HCT116 (cell line): ENCODE results near the gene IGSF10. TPM values are rescaled to one million over a fixed set of nuclear protein-coding genes. Genes with fewer than 3 reads are reported as not detected.
"Not testable (repeated sequence)": the region's sequence is repeated elsewhere in the genome, so short reads cannot be mapped to it uniquely, and the experiment has no call there.

ENCODE experiments used
- ATAC-seq: fragments of 200-7000 bp; cut with Tn5 transposase; 2 replicates; pipeline ENCODE4 v1.9.1; 2020; ENCODE audit warnings: mild to moderate bottlenecking, moderate library complexity
- Bru-seq: library from RNA; stranded (reverse); fragments of 400-500 nt; gene quantifications from one replicate; lab custom pipeline; 2021; lab: Mats Ljungman, UMichigan
- BruChase-seq, 2 experiments: library from RNA; stranded (reverse); fragments of 400-500 nt; gene quantifications; one replicate each; lab custom pipeline; 2021; lab: Mats Ljungman, UMichigan
- BruUV-seq: library from RNA; stranded (reverse); fragments of 400-500 nt; replicated peaks from 2 replicates; lab custom pipeline; 2021; lab: Mats Ljungman, UMichigan
- CTCF ChIA-PET: fragments of 300-600 bp; sonication (Branson Sonifier 250); formaldehyde crosslinking; loops from one replicate; lab custom pipeline; 2021; ENCODE audit warnings: antibody characterized with exemption; lab: Charles Lee
- POLR2A ChIA-PET: fragments of 300-600, 350-600 bp; sonication (Branson Sonifier 250); formaldehyde crosslinking; loops from one replicate; lab custom pipeline; 2021; ENCODE audit warnings: antibody characterized with exemption; lab: Charles Lee
- RAD21 ChIA-PET, 2 experiments: fragments of 300-600 bp; sonication (Branson Sonifier 250); formaldehyde crosslinking; loops; one replicate each; lab custom pipeline; 2023; ENCODE audit warnings: low total read pairs in 2 of 2; ENCODE audit not compliant: uncharacterized antibody in 2 of 2, unreplicated experiment in 2 of 2, low non-redundant PET in 1 of 2; lab: Charles Lee
- DNase-seq: peaks from one replicate; pipeline ENCODE4 v3.0.0-alpha.2; 2010; ENCODE audit warnings: low read depth, low spot score
- H2AFZ ChIP-seq: fragments of 200-600 bp; shearing (Covaris generic), sonication (generic); 2 replicates; pipeline ENCODE4 v1.6.1; 2017; ENCODE audit warnings: low read depth, mixed run types, mixed read lengths, antibody characterized with exemption, low read length; ENCODE audit not compliant: poor library complexity, severe bottlenecking
- H3K27ac ChIP-seq: 2 replicates; pipeline ENCODE4 v1.5.1; 2012; ENCODE audit warnings: low read depth, low read length
- H3K27me3 ChIP-seq: fragments of 200-600 bp; sonication (generic); 2 replicates; pipeline ENCODE4 v1.6.1; 2016; ENCODE audit warnings: mixed run types, low read length, mixed read lengths; ENCODE audit not compliant: insufficient read depth
- H3K36me3 ChIP-seq, 2 experiments: fragments of 200-500 bp in 1 of 2; fragments of 200-600 bp in 1 of 2; sonication (Bioruptor generic) in 1 of 2; sonication (generic) in 1 of 2; 2 replicates each; pipeline versions ENCODE4 v1.5.1 to v1.6.1; 2014 to 2016; ENCODE audit warnings: low read length in 2 of 2, inconsistent platforms in 1 of 2, mixed read lengths in 1 of 2, mixed run types in 1 of 2; ENCODE audit not compliant: insufficient read depth in 2 of 2, control insufficient read depth in 1 of 2
- H3K4me1 ChIP-seq, 2 experiments: fragments of 200-600 bp in 1 of 2; sonication (generic) in 1 of 2; 2 replicates each; pipeline versions ENCODE4 v1.5.1 to v1.6.1; 2012 to 2017; ENCODE audit warnings: low read length in 2 of 2, inconsistent platforms in 1 of 2, mild to moderate bottlenecking in 1 of 2, mixed read lengths in 1 of 2, mixed run types in 1 of 2, moderate library complexity in 1 of 2; ENCODE audit not compliant: insufficient read depth in 2 of 2, control insufficient read depth in 1 of 2
- H3K4me2 ChIP-seq: fragments of 200-600 bp; sonication (generic); 2 replicates; pipeline ENCODE4 v1.6.1; 2017; ENCODE audit warnings: mixed run types, low read length, mixed read lengths
- H3K4me3 ChIP-seq, 2 experiments: fragments of 200-600 bp in 1 of 2; sonication (generic) in 1 of 2; replicated peaks in 1 of 2; 2 replicates each; pipeline ENCODE4 v1.5.1; 2011 to 2016; ENCODE audit warnings: low read length in 2 of 2, control low read depth in 1 of 2, low read depth in 1 of 2, mild to moderate bottlenecking in 1 of 2, mixed read lengths in 1 of 2, mixed run types in 1 of 2
- H3K79me2 ChIP-seq: fragments of 200-600 bp; sonication (generic); 2 replicates; pipeline ENCODE4 v1.6.1; 2017; ENCODE audit warnings: mild to moderate bottlenecking, mixed run types, low read length, moderate library complexity, mixed read lengths; ENCODE audit not compliant: insufficient read depth
- H3K9ac ChIP-seq: fragments of 200-600 bp; sonication (generic); 2 replicates; pipeline ENCODE4 v1.6.1; 2016; ENCODE audit warnings: low read length, mixed read lengths
- H3K9me2 ChIP-seq: fragments of 200-600 bp; sonication (generic), shearing (Covaris generic); 2 replicates; pipeline ENCODE4 v1.6.1; 2017; ENCODE audit warnings: mixed run types, mild to moderate bottlenecking, moderate library complexity; ENCODE audit not compliant: insufficient read depth
- H3K9me3 ChIP-seq, 2 experiments: fragments of 200-500 bp in 1 of 2; fragments of 200-600 bp in 1 of 2; sonication (Bioruptor generic) in 1 of 2; sonication (generic) in 1 of 2; 2 replicates each; pipeline ENCODE4 v1.6.1; 2014 to 2017; ENCODE audit warnings: low read length in 2 of 2, mixed read lengths in 2 of 2, inconsistent platforms in 1 of 2, low read depth in 1 of 2, mild to moderate bottlenecking in 1 of 2, mixed run types in 1 of 2, moderate library complexity in 1 of 2; ENCODE audit not compliant: control insufficient read depth in 1 of 2, insufficient read depth in 1 of 2
- H4K20me1 ChIP-seq: fragments of 200-600 bp; sonication (generic), shearing (Covaris generic); 2 replicates; pipeline ENCODE4 v1.6.1; 2017; ENCODE audit warnings: mixed run types, mild to moderate bottlenecking, moderate library complexity; ENCODE audit not compliant: insufficient read depth
- CEBPB ChIP-seq: IDR thresholded peaks from 2 replicates; pipeline ENCODE4 v1.6.1; 2012; ENCODE audit warnings: low read depth
- ELF1 ChIP-seq: IDR thresholded peaks from 2 replicates; pipeline ENCODE4 v1.6.1; 2012; ENCODE audit warnings: low read depth, borderline replicate concordance
- EZH2 ChIP-seq: fragments of 200-600 bp; sonication (generic); IDR thresholded peaks from 2 replicates; pipeline ENCODE4 v1.6.1; 2017; ENCODE audit warnings: antibody characterized with exemption, mixed run types
- FOSL1 ChIP-seq: IDR thresholded peaks from 2 replicates; pipeline ENCODE4 v1.6.1; 2012; ENCODE audit warnings: low read depth
- POLR2A ChIP-seq: IDR thresholded peaks from 2 replicates; pipeline ENCODE4 v1.7.0; 2011; ENCODE audit warnings: borderline replicate concordance; ENCODE audit not compliant: insufficient read depth, insufficient read length; ENCODE audit errors: extremely low read depth
- SRF ChIP-seq: IDR thresholded peaks from 2 replicates; pipeline ENCODE4 v1.6.1; 2012; ENCODE audit warnings: low read depth
- TCF7L2 ChIP-seq: IDR thresholded peaks from 2 replicates; pipeline ENCODE4 v1.7.0; 2011; ENCODE audit warnings: borderline replicate concordance, inconsistent platforms; ENCODE audit not compliant: insufficient read depth, insufficient read length; ENCODE audit errors: extremely low read depth
- ZFX ChIP-seq: fragments of 450-650 bp; IDR thresholded peaks from 2 replicates; pipeline ENCODE4 v1.6.1; 2017
- intact Hi-C: fragments of 100-400 bp; cut with micrococcal nuclease; formaldehyde crosslinking; loops from 2 replicates; pipeline ENCODE4 v1.10.0; 2022
- long read RNA-seq: library from polyadenylated mRNA; unstranded; transcript quantifications from one replicate; pipeline ENCODE4 v2.0.0, GENCODE V29; 2021; ENCODE audit not compliant: unreplicated experiment
- polyA plus RNA-seq: library from polyadenylated mRNA; unstranded; fragments of >200 nt; gene quantifications from 2 replicates; pipeline ENCODE4 v1.2.1, GENCODE V29; 2012; ENCODE audit warnings: missing spikeins
- total RNA-seq: library from RNA; stranded (reverse); gene quantifications from one replicate; pipeline ENCODE4 v1.2.1, GENCODE V29; 2021; ENCODE audit not compliant: unreplicated experiment

The IGSF10 gene, protein sequence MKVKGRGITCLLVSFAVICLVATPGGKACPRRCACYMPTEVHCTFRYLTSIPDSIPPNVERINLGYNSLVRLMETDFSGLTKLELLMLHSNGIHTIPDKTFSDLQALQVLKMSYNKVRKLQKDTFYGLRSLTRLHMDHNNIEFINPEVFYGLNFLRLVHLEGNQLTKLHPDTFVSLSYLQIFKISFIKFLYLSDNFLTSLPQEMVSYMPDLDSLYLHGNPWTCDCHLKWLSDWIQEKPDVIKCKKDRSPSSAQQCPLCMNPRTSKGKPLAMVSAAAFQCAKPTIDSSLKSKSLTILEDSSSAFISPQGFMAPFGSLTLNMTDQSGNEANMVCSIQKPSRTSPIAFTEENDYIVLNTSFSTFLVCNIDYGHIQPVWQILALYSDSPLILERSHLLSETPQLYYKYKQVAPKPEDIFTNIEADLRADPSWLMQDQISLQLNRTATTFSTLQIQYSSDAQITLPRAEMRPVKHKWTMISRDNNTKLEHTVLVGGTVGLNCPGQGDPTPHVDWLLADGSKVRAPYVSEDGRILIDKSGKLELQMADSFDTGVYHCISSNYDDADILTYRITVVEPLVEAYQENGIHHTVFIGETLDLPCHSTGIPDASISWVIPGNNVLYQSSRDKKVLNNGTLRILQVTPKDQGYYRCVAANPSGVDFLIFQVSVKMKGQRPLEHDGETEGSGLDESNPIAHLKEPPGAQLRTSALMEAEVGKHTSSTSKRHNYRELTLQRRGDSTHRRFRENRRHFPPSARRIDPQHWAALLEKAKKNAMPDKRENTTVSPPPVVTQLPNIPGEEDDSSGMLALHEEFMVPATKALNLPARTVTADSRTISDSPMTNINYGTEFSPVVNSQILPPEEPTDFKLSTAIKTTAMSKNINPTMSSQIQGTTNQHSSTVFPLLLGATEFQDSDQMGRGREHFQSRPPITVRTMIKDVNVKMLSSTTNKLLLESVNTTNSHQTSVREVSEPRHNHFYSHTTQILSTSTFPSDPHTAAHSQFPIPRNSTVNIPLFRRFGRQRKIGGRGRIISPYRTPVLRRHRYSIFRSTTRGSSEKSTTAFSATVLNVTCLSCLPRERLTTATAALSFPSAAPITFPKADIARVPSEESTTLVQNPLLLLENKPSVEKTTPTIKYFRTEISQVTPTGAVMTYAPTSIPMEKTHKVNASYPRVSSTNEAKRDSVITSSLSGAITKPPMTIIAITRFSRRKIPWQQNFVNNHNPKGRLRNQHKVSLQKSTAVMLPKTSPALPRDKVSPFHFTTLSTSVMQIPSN (N-terminal part only)
- total RNA-seq = 0.02 TPM
- polyA plus RNA-seq = 0.01 TPM in 1 of 2 replicates, not detected in the other
- percentile 6 among the genes with signal in this experiment for Bru-seq, nascent RNA
- percentile 24 among the genes with signal in this experiment for BruChase-seq, experiment 1, labeled RNA remaining after a 6-hour chase
- BruChase-seq, experiment 2, labeled RNA remaining after a 2-hour chase = percentile 12 among the genes with signal in this experiment
- long read RNA-seq = 0 reads

DNA sequence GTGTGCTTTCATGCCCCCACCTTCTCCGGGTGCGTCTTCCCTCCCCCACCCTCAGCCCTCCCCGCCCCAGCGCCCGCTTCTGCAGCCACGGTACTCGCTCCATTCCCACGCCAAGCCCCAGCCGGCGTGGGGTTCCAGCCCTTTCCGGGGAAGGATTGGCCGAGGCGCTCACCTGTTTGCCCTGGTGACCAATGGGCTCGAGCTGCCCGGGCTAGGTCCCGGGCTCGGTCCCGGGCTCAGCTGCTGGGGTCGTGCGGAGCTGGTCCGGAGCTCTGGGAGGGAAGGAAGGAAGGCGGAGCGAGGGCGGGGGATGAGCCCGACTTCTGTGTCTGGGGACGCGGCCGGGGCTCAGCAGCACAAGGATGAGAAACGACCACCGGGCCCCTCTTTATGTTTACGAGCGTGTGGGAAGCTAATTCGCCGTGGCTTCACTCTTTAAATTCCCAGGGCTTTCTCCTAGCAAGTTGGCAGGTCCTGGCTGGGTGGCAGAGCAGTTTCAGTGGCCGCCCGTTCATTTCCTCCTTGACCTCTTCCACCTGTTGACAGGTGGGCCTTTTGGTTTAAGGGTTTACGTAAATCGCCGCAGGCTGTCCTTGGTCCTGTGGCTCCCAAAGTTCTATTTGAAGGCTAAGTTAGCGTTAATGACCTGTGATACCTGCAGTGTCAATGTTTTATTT lies at the start of gene IGSF10:
Gene IGSF10 (minus strand): TSS at position 288 of the 677 bp plus-strand sequence. CDS start 2,352 bp downstream, outside the sequence.
- no peaks in the 10 kb centered on the region for H3K36me3 ChIP-seq
- TF ChIP-seq ELF1 (no peak), ZFX (no peak), FOSL1 (no peak), POLR2A (no peak), SRF (no peak), EZH2 (no peak), CEBPB (no peak), TCF7L2 (no peak)
- ATAC-seq = no peak
- H3K4me3 ChIP-seq = no peak within 1 kb of the TSS
- no peaks in the 10 kb centered on the region for H4K20me1 ChIP-seq
- RAD21 ChIA-PET = no interaction called here
- no peaks in the 10 kb centered on the region for H3K79me2 ChIP-seq
- H2AFZ ChIP-seq = no peak within 1 kb of the TSS
- H3K9ac ChIP-seq = no peak within 1 kb of the TSS
- no peak within 1 kb of the TSS for H3K4me2 ChIP-seq
- H3K4me1 ChIP-seq = no peaks in the 10 kb centered on the region
- no peaks in the 10 kb centered on the region for H3K9me2 ChIP-seq
- POLR2A ChIA-PET = no interaction called here
- BruUV-seq = no TSS peak
- no peak within 1 kb of the TSS for H3K27ac ChIP-seq
- no peaks in the 10 kb centered on the region for H3K9me3 ChIP-seq
- intact Hi-C loops = no loop called here
- DNase-seq = no peak
- H3K27me3 ChIP-seq = no peaks in the 10 kb centered on the region
- CTCF ChIA-PET = no interaction called here

DNA sequence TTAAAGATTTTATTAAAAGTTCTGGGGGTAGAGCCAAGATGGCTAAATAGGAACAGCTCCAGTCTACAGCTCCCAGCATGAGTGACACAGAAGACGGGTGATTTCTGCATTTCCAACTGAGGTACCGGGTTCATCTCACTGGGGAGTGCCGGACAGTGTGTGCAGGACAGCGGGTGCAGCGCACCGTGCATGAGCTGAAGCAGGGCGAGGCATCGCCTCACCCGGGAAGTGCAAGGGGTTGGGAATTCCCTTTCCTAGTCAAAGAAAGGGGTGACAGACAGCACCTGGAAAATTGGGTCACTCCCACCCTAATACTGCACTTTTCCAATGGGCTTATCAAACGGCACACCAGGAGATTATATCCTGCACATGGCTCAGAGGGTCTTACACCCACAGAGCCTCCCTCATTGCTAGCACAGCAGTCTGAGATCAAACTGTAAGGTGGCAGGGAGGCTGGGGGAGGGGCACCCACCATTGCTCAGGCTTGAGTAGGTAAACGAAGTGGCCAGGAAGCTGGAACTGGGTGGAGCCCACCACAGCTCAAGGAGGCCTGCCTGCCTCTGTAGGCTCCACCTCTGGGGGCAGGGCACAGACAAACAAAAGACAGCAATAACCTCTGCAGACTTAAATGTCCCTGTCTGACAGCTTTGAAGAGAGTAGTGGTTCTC lies 48.7 kb upstream of the IGSF10 start:
- RAD21 ChIA-PET, H3K9me3 ChIP-seq, CTCF ChIA-PET, H3K27me3 ChIP-seq, H3K27ac ChIP-seq, H4K20me1 ChIP-seq, H3K4me1 ChIP-seq, H2AFZ ChIP-seq, H3K4me3 ChIP-seq, H3K4me2 ChIP-seq, DNase-seq, BruUV-seq, H3K79me2 ChIP-seq, H3K9me2 ChIP-seq, intact Hi-C loops, H3K9ac ChIP-seq, ATAC-seq, POLR2A ChIA-PET, H3K36me3 ChIP-seq: not testable (repeated sequence)
